Endodermal cell (in vitro differentiated cells): ENCODE measurements around the gene PRKG2. TPM values are rescaled to one million over a fixed set of nuclear protein-coding genes. Genes with fewer than 3 reads are reported as not detected.

Experiments used
- DNase-seq: peaks from one replicate; pipeline ENCODE4 v3.0.0-alpha.2; 2017
- H3K27ac ChIP-seq: 2 replicates; pipeline ENCODE4 v1.5.1; 2013; ENCODE audit warnings: mild to moderate bottlenecking, low read depth, low read length, moderate library complexity
- H3K27me3 ChIP-seq: 2 replicates; pipeline ENCODE4 v1.6.1; 2013; ENCODE audit warnings: mild to moderate bottlenecking, low read length, moderate library complexity; ENCODE audit not compliant: insufficient read depth, control insufficient read depth, poor library complexity, severe bottlenecking
- H3K36me3 ChIP-seq: 2 replicates; pipeline ENCODE4 v1.7.0; 2013; ENCODE audit warnings: mild to moderate bottlenecking, low read length, moderate library complexity; ENCODE audit not compliant: control insufficient read depth, insufficient read depth
- H3K4me1 ChIP-seq: one replicate; pipeline ENCODE4 v1.7.0; 2013; ENCODE audit warnings: low read length; ENCODE audit not compliant: control insufficient read depth, insufficient read depth
- H3K4me3 ChIP-seq: 2 replicates; pipeline ENCODE4 v1.5.1; 2013; ENCODE audit warnings: mild to moderate bottlenecking, low read length, moderate library complexity
- H3K9ac ChIP-seq: 2 replicates; pipeline ENCODE4 v1.6.1; 2013; ENCODE audit warnings: mild to moderate bottlenecking, low read length, moderate library complexity; ENCODE audit not compliant: poor library complexity, severe bottlenecking; ENCODE audit errors: extremely low read depth
- H3K9me3 ChIP-seq: 2 replicates; pipeline ENCODE4 v1.6.1; 2013; ENCODE audit warnings: mild to moderate bottlenecking, low read length, moderate library complexity; ENCODE audit not compliant: control insufficient read depth
- H3K27ac Mint-ChIP-seq: 2 replicates; pipeline ENCODE4 v1.8.0; 2020; ENCODE audit warnings: mixed read lengths
- H3K27me3 Mint-ChIP-seq: 2 replicates; pipeline ENCODE4 v1.8.0; 2021; ENCODE audit warnings: mild to moderate bottlenecking, mixed read lengths; ENCODE audit not compliant: insufficient read depth
- H3K36me3 Mint-ChIP-seq: 2 replicates; pipeline ENCODE4 v1.8.0; 2020; ENCODE audit warnings: low read depth, mixed read lengths
- H3K4me1 Mint-ChIP-seq: 2 replicates; pipeline ENCODE4 v1.8.0; 2020; ENCODE audit warnings: mixed read lengths
- H3K4me3 Mint-ChIP-seq: 2 replicates; pipeline ENCODE4 v1.8.0; 2020; ENCODE audit warnings: mild to moderate bottlenecking, moderate library complexity, mixed read lengths
- H3K9me3 Mint-ChIP-seq: 2 replicates; pipeline ENCODE4 v1.8.0; 2020; ENCODE audit warnings: mild to moderate bottlenecking, mixed read lengths
- WGBS, 2 experiments: methylation state at CpG; one replicate each; pipeline versions ENCODE4 v1.1.5 to v1.1.7; 2013; ENCODE audit warnings: missing lambda C conversion rate in 2 of 2, mixed read lengths in 1 of 2; ENCODE audit not compliant: insufficient coverage in 1 of 2, insufficient read length in 1 of 2; 5-methylcytosine and 5-hydroxymethylcytosine counted together
- total RNA-seq, 2 donors: library from RNA; stranded (reverse); fragmentation: NEBNext Ultra II Directional in 1 of 2; extraction: Animal tissue kit (Norgen Biotek cat#: 25700) in 1 of 2; gene quantifications; 2 replicates in 1 of 2; 3 replicates in 1 of 2; pipeline ENCODE4 v1.2.1, GENCODE V29; 2021
- TF ChIP-seq, protein P1 (sequence below): fragments of 200-600 bp; sonication (generic); conservative IDR thresholded peaks from 2 replicates; pipeline ENCODE4 v1.5.0; 2021; ENCODE audit warnings: antibody characterized with exemption, mild to moderate bottlenecking

The PRKG2 gene
- total RNA-seq, 2 donors from 2014 or later = 1.3 to 2.4 TPM

DNA sequence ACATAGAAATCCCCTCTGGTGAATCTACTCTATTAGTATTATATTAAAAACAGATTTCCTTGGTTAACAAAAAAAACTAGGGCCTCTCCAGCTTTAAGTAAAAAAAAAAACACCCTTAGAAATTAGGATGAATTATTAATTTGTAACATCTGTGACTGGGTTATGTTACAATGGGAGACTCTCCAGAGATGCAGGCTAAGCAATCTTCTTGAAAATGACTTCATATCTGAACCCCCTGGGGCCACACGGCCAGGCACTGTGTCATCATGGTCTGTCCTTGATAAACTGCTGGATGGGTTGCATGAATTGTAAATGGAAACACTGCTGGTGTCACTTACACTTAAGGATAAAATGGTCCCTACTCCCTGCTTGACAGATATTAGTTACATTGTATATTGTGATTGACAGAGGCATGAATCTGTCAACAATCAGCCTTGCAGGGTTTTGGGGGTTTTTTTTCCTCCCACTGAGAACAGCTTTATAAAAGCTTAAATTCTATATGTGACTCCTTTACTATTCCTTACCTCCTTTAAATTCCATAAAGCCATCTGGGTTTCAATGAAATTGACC lies 49.1 kb downstream of the PRKG2 start:
- WGBS, 2 experiments = 77 to 90% methylated on average over 1 of the region's 1 CpG

GRCh38 chr4:81164623-81165416 lies 50.2 kb downstream of the PRKG2 start:
- WGBS, 2 experiments = 94 to 100% methylated on average over 2 to 7 of the region's 7 CpGs
- peak overlapping the region; percentile 27 for H3K27ac ChIP-seq
- H3K4me1 Mint-ChIP-seq = peaks cover 11% of the 10 kb centered on the region

More for the DNA sequence above, 49.1 kb downstream of the PRKG2 start:
- H3K27me3 Mint-ChIP-seq = peaks cover 20% of the 10 kb centered on the region
- peaks cover 11% of the 10 kb centered on the region for H3K4me1 Mint-ChIP-seq
- H3K4me3 Mint-ChIP-seq = no peak overlapping the region
- Histone ChIP-seq H3K4me1 (no peaks in the 10 kb centered on the region), H3K9me3 (no peaks in the 10 kb centered on the region), H3K9ac (no peak overlapping the region), H3K27me3 (no peaks in the 10 kb centered on the region), H3K36me3 (no peaks in the 10 kb centered on the region), H3K27ac (peak overlapping the region; percentile 47), H3K4me3 (no peak overlapping the region)
- H3K36me3 Mint-ChIP-seq = no peaks in the 10 kb centered on the region
- H3K9me3 Mint-ChIP-seq = no peaks in the 10 kb centered on the region
- DNase-seq = no peak
- TF ChIP-seq, protein P1, sequence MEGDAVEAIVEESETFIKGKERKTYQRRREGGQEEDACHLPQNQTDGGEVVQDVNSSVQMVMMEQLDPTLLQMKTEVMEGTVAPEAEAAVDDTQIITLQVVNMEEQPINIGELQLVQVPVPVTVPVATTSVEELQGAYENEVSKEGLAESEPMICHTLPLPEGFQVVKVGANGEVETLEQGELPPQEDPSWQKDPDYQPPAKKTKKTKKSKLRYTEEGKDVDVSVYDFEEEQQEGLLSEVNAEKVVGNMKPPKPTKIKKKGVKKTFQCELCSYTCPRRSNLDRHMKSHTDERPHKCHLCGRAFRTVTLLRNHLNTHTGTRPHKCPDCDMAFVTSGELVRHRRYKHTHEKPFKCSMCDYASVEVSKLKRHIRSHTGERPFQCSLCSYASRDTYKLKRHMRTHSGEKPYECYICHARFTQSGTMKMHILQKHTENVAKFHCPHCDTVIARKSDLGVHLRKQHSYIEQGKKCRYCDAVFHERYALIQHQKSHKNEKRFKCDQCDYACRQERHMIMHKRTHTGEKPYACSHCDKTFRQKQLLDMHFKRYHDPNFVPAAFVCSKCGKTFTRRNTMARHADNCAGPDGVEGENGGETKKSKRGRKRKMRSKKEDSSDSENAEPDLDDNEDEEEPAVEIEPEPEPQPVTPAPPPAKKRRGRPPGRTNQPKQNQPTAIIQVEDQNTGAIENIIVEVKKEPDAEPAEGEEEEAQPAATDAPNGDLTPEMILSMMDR = no peak
- H3K27ac Mint-ChIP-seq = no peak overlapping the region

DNA sequence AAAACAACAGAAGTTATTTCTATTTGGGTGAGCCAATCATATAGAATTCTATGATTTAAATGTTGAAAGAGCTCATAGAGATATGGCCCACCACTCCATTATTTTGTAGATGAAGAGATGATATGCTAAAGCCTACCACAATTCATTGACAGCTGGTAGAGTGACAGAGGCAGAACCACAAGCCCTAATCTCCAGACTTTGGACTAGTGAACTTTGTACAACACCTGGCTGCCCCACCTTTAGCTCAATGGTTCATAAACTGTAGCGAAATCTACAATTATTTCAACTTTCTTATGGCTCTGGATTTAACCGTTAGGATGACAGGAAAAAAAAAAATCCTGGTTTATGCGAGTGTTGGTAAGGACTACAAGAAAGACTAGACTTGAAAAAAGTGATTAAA lies 50.9 kb downstream of the PRKG2 start:
- H3K36me3 Mint-ChIP-seq = no peaks in the 10 kb centered on the region
- Histone ChIP-seq H3K9me3 (no peaks in the 10 kb centered on the region), H3K4me3 (no peak overlapping the region), H3K27ac (no peak overlapping the region), H3K9ac (no peak overlapping the region), H3K27me3 (no peaks in the 10 kb centered on the region), H3K36me3 (no peaks in the 10 kb centered on the region), H3K4me1 (no peaks in the 10 kb centered on the region)
- no peaks in the 10 kb centered on the region for H3K9me3 Mint-ChIP-seq
- H3K4me1 Mint-ChIP-seq = peaks cover 11% of the 10 kb centered on the region
- DNase-seq = no peak
- H3K27me3 Mint-ChIP-seq = peaks cover 9% of the 10 kb centered on the region
- WGBS, 2 experiments = 86% methylated on average over 3 of the region's 3 CpGs; no CpG with 5 or more reads in 1 of the 2 experiments
- H3K4me3 Mint-ChIP-seq = no peak overlapping the region
- H3K27ac Mint-ChIP-seq = no peak overlapping the region
- TF ChIP-seq, protein P1 = no peak

More at GRCh38 chr4:81164623-81165416, 50.2 kb downstream of the PRKG2 start:
- H3K27me3 Mint-ChIP-seq = peaks cover 12% of the 10 kb centered on the region
- Histone ChIP-seq H3K4me3 (no peak overlapping the region), H3K27me3 (no peaks in the 10 kb centered on the region), H3K4me1 (no peaks in the 10 kb centered on the region), H3K36me3 (no peaks in the 10 kb centered on the region), H3K9ac (no peak overlapping the region), H3K9me3 (no peaks in the 10 kb centered on the region)
- H3K9me3 Mint-ChIP-seq = no peaks in the 10 kb centered on the region
- TF ChIP-seq, protein P1 = no peak
- no peak overlapping the region for H3K27ac Mint-ChIP-seq
- no peak overlapping the region for H3K4me3 Mint-ChIP-seq
- no peaks in the 10 kb centered on the region for H3K36me3 Mint-ChIP-seq
- DNase-seq = no peak
